ENCODE measurements around the gene MEGF6. TPM values are rescaled to one million over a fixed set of nuclear protein-coding genes. Genes with fewer than 3 reads are reported as not detected.

The MEGF6 gene
- total RNA-seq, 1 donor from 2014 or later: 33.3 TPM

DNA sequence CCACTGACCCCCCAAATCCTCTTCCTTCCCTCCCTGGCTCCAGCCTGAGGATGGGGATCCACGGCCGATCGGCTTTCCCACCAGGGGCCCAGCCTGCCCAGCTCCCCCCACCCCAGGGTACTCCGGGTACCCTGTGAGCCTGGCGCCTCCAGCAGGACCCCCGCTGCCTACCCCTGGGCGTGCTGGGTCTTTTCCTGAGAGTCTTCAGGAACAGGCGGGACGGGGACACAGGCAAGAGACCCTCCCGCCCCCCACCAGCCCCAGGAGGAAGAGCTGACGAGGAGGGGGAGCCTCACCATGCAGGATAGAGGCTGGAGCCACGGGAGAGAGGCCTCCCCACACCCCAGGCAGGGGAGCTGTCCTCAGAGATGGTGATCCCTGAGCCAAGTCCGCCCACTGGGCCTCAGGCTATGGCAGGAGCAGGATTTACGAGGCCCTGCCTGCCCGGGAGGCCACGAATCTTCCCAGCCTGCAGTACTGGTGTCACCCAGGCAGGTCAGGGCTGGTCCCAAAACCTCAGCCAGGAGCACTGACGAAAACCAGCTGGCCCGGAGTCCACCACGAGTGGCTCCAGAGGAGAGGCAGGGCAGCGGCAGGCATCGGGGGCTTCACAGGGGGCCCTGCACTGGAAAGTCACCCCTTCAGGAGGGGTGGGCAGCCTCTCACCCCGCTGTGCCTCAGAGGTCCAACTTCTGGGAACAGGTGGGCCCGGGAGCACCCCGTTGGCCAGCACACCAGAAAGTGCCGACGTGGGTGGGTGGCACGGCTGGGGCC, 58.0 kb downstream of the MEGF6 start:
- H3K4me3 ChIP-seq (ENCODE audit: low read depth, low read length): no peak overlapping the region
- no peak for DNase-seq (ENCODE audit: low read depth)
- TF ChIP-seq CTCF (conservative IDR thresholded peaks at IDR 0.05; ENCODE audit: low read depth, low read length): no peak

GRCh38 chr1:3552751-3553150, 58.6 kb downstream of the MEGF6 start:
- no peak overlapping the region for H3K4me3 ChIP-seq (ENCODE audit: low read depth, low read length)
- DNase-seq (ENCODE audit: low read depth): no peak
- no peak for TF ChIP-seq CTCF (conservative IDR thresholded peaks at IDR 0.05; ENCODE audit: low read depth, low read length)

- H3K4me3 ChIP-seq (ENCODE audit: low read depth, low read length): no peak overlapping the region
- no peak for TF ChIP-seq CTCF (conservative IDR thresholded peaks at IDR 0.05; ENCODE audit: low read depth, low read length)
- no peak for DNase-seq (ENCODE audit: low read depth)
Observed at GRCh38 chr1:3552176-3552575, 59.1 kb downstream of the MEGF6 start.

DNA sequence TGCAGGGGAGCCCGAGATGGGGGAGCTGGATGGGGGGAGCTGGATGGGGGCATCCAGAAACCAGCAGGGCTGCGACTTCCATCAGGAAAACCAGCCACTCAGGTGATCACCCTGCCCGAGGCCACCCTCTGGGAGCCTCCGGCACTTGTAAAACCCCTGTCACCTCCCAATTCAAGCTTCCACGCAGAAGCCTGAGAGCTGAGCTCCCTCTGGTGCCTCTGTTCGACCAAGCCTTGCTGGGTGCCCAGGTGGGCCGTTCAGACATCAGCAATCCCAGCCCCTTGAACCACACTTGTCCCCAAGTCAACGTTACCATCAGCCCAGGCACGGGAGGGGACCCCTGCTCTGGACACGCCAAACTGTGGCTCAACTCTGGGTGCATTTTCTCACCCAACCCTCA, 59.6 kb downstream of the MEGF6 start:
- H3K4me3 ChIP-seq (ENCODE audit: low read depth, low read length): no peak overlapping the region
- no peak for DNase-seq (ENCODE audit: low read depth)
- no peak for TF ChIP-seq CTCF (conservative IDR thresholded peaks at IDR 0.05; ENCODE audit: low read depth, low read length)

- no peak overlapping the region for H3K4me3 ChIP-seq (ENCODE audit: low read depth, low read length)
- DNase-seq (ENCODE audit: low read depth): no peak
- TF ChIP-seq CTCF (conservative IDR thresholded peaks at IDR 0.05; ENCODE audit: low read depth, low read length): no peak
Observed at GRCh38 chr1:3551290-3551678, 60.0 kb downstream of the MEGF6 start.

DNA sequence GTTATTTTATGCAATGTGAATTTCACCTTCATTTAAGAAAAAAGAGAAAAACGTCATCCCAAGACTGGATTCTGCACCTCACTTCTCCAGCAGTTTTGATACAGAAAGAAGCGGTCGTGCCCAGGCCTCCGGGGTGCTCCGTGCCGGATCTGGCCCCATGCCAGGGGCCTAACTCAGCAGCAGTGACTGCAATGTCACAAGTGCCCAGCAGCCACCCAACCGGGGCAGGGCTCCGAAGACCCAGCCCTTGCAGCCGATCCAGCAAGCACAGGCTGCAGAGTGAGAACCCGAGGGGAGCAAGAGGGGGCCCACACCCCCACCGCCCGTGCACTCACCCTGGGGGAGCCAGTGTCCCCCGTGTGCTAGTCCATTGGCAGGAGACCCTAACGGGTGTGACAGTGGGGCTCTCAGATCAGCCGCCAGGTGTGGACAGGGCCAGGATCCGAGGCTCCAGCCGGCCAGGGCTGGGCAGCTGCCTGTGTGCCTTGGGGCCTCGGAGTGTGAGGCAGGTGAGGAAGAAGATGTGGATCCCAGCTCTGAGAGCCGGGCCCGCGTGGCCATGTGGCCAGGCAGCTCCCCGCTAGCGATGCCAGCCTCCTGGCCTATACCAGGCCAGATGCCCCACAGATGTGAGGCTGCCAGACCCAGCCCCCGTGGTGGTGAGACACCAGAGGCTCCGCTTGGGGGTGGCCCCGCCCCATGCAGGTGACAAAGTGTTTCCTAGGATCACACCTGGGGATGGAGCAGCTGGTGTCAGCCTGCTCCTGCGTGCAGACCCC, 60.6 kb downstream of the MEGF6 start:
- no peak for DNase-seq (ENCODE audit: low read depth)
- TF ChIP-seq CTCF (conservative IDR thresholded peaks at IDR 0.05; ENCODE audit: low read depth, low read length): no peak
- no peak overlapping the region for H3K4me3 ChIP-seq (ENCODE audit: low read depth, low read length)

Measured in epithelial cell of proximal tubule (primary cell).